ENCODE results near the gene ZNF438.

ZNF438 gene

GRCh38 chr10:31011665-31012022 lies 20.0 kb downstream of the ZNF438 start:
- DNase-seq: no peak

DNA sequence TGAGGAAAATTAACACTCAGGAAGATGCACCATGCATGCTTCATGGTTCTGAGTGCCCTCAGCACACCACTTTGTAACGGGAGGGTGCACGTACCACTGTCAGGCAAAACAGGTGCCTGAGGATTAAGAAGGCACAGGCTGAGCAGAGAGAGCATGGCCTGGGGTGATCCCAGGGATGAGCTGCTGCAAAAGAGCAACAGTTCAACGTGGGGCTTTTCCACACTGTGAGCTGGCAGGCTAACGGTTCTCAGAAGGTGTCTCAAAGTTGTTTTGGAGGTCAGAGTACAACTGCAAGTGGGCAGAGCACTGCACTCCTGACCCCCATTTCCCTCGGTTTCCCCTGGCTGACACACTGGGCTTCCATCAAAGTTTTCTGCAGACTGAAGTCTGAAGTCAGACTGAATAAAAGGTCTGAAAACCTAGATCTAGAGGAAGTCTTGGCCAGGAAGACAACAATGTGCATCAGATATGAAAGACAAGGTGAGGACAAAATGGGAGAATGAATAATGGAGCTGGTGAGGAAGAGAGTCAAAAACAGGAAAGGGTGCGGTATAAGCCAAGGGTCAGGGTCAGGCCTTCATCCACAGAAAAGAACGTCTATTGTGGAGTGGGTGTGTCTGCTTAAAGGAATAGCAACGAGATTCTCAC lies 20.5 kb downstream of the ZNF438 start:
- DNase-seq: no peak

DNA sequence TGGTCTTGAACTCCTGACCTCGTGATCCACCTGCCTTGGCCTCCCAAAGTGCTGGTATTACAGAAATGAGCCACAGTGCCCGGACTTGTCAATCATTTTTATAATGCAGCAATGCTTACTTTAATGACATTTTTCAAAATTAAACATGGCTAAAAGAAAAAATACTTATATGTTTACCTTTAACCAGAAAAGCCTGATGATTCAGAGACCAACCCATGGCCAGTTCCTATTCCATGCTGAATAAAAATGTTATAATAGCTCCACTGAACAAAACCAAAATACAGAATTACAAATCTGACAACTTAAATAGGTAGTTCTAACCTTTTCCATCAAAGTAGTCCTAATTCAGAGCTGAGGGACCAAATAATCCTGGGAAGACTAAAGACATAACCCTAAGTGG lies 21.6 kb downstream of the ZNF438 start:
- no peak for DNase-seq

DNA sequence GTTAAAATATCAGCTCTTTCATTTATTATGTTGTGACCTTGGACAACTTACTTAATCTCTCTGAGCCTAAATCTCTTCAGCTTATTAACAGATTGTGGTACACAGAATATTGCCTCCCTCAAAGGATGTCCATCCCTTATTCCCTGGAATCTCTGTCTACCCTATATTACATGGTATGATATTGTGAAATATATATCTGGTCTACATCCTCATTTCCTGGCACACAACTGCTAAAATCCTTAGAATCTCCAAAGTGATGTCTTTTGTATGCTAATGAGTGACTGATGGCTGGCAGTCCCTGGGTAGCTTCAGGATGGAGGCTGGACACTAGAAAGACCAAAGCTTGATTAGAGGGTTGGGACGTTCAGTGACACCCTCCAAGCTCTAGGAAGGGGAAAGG lies 25.8 kb downstream of the ZNF438 start:
- no peak for DNase-seq

DNA sequence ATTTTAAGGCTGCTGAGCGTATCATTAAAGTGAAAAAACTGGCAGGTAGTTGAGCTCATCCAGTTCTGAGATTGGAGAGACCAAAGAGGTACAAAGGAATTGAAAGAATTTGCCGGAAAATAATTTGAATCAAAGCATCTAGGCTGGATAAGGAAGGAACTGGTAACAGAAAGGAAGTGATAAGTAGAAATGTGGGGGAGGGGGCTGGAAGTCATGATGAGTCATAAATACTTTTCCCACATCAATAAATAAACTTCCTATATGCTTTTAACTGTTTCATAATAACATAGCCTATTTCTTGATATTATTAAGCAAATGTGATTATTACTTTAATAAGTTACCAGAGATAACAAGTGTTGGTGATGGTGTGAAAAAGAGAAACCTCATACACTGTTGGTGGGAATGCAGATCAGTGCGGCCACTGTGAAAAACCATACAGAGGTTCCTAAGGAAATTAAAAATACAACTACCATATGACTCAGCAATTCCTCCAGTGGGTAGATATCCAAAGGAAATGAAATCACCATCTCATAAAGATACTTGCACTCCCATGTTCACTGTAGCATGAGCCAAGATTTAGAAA lies 27.0 kb downstream of the ZNF438 start:
- DNase-seq: no peak

GRCh38 chr10:31001740-31002139 lies 29.9 kb downstream of the ZNF438 start:
- no peak for DNase-seq

- no peak for DNase-seq
Observed at GRCh38 chr10:31000867-31001266, 30.8 kb downstream of the ZNF438 start.

DNA sequence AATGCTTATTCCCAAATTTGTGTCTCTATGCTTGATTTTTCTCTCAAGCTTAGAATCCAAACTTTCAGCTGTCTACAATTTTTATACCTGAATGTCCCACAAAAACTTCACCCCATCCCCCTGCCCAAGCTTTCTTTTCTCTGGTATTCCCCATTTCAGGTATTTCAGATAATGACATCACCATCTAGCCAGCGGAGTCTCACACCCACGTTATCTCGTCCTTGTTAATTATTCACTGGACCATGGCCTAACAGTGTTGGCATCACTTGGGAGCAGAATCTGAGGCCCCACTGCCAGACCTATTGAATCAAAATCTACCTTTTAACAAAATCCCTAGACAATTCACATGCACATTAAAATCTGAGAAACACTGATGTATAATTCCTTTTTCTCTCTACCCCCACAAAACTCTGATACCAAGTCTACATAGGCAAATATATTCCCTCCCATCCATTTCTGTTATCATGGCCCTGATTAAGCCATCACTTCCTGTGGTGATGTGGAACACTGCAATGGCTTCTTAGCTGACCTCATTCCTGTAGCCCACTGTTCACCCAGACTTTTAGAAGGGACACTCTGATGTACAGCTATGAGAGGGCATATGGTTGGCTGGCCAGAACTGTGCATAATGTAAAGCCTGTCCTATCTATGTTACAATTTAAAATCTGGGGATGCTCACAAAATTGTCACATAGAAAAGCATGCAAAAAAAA lies 31.4 kb downstream of the ZNF438 start:
- DNase-seq: no peak

DNA sequence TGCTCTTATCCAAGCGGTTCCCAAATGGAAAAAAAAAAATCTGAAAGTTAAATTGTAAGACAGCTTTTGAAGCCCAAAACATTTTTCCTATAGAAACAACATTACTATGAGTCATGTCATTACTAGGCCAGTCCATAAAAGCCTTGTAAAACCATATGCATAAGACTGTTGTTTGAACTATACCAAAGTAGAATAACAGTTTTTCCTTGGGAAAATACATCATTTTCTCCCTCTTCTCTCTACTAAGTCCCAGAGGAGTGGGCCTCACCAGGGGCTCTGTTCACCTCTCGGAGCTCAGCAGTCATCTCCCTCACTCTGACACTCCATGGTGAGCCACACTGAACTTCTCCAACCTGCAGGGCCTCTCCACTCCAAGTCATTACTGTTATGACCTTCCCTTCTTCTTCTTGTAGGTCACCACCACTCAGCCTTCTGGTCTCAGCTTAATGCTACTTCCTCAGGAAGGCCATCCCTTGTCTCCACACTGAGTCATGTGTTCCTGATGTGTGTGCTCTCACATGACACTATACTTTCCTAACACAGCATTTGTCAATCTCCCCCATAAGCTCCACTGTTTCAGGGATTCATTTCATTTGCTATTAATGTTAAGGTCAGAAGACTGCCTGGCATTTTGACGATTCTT lies 32.5 kb downstream of the ZNF438 start:
- DNase-seq: no peak

DNA sequence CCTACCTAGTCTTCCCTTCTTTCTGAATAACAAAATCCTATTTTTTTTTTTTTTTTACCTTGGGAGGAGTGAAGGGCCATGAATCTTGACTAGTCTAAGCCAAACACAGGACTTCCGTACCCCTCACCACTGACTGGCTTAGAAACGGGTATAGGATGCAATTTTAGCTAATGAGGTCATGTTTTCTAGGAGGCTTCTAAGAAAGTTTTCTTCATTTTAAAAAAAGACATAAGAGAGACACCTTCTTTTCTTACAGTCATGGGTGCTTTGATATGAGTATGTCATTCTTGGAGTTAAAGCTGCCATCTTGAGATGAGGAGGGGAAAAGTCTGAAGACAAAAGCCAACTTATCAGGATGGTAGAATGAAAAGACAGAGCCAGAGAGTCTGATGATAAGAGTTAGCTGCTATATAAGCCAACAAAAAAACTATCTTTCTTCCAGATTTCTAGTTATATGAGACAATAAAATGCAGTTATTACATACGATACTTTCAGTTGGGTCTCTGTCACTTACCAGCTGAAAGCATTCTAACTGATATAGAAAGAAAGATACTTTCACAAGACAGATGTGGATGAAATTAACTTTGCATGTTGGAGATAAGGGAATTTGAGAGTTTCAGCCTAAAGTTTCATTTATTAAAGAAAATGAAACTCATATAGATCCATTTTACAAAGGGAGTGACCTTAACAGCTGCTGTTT lies 34.0 kb downstream of the ZNF438 start:
- DNase-seq: no peak

DNA sequence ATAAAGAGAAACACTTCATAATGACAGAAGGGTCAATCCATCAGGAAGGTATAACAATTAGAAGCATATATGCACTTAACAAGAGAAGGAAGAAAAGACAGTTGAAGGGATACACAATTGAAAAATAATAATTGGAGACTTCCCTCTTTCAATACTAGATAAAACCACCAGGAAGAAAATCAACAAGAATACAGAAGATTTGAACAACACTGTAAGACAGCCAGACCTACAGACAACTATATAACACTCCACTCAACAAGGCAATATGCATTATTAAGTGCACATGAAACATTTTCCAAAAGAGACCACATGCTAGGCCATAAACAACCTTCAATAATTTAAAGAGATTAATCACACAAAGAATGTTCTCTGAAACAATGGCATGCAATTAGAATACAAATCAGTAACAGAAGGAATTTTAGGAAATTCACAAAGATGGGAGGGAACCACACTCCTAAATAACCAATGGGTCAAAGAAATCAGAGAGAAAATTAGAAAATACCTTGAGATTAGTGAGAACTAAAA lies 35.1 kb downstream of the ZNF438 start:
- DNase-seq: no peak

DNA sequence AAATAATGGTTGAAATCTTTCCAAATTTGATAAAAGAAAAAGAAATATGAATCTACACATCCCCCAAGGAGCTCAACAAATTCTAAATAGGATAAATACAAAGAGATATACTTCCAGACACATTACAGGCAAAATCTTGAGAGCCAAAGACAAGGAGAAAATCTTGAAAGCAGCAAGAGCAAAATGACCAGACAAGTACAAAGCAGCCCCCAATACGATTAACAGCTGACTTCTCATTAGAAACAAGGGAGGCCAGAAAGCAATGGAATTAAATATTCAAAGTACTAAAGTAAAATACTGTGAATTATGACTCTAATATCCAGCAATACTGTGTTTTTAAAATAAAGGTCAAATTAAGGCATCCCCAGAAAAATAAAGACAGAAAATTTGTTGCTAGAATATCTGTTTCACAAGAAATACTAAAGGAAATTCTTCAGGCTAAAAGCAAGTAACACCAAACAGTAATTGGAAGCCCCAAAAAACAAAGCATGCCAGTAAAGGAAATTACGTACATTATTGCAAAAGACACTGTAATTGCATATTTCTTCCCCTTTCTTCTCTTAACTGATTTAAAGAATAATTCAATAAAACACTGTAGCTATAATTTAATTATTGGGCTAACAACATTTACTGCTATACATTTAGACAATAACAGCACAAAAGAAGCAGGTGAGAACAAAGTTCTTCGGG lies 36.4 kb downstream of the ZNF438 start:
- no peak for DNase-seq

DNA sequence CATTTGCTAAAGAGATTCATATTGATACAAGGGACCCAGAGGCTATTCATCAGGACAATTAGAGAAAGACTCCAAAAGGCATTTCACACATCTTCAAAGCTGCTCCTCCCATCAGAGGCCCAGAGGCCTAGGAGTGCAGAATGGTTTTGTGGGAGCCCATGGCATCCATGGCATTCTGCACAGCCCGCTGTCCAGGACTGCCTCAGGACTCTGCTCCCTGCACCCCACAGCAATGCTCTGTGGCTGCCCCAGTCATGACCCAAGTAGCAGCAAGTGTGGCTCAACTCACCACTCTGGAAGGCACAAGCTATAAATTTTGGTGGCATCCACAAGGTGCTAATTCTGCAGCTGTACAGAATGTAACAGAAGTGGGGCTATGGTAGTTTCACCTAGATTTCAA lies 38.5 kb downstream of the ZNF438 start:
- DNase-seq: no peak

DNA sequence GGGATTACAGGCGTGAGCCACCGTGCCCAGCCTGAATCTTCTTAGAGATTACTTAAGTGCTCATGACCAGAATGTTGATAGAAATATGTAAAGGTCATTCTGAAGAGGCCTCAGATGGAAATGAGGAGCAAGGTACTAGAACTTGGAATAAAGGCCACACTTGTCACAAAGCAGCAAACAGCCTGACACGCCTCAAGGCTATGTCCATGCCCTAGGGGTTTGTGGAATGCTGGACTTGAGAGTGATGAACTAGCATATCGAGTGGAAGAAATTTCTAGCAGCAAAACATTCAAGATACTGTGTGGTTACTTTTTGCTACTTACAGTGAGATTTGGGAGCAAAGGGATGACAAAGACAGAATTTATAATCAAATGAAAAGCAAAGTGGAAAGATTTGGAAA lies 39.0 kb downstream of the ZNF438 start:
- no peak for DNase-seq

GRCh38 chr10:30991647-30992011 lies 40.0 kb downstream of the ZNF438 start:
- DNase-seq: no peak

GRCh38 chr10:30990971-30991646 lies 40.6 kb downstream of the ZNF438 start:
- no peak for DNase-seq

DNA sequence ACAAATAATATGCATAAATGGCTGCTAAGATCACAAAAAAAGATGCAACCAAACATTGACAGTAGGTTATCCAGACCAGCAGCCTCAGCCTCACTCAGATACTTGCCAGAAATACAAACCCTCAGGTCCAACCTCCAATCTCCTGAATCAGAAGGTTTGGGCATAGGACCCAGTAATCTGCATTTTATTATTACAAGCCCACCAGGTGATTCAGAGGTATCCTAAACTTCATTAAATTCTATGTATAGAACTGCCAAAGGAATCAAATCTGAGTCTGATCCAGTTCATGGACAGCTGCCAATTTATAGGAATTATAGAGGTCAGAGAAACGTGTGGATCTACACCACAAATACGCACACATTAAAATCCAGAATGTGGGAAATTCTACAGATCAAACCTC lies 41.3 kb downstream of the ZNF438 start:
- DNase-seq: no peak

DNA sequence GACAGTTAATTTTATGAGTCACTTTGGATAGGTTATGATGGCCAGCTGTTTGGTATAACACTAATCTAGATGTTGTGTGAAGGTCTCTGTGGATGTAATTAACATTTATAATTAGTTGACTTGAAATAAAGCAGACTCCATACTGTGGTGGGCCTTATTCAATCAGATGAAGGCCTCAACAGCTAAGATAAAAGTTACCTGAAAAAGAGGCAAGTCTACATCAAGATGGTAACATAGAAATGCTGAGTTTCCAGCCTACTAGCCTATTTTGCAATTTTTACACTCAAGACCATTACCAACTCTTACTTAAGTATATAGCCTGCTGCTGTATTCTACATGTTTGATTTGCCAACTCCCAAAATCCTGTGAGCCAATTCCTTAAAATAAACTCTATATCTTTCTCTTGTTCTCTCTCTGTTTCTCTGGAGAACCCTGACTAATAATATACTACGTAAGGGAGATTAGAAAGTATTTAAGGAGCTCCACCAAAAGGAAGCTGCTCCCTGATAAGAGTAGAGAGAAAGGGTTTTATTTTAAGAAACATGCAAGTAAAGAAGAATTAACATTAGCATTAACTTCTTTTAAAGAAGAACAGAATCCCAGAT lies 42.7 kb downstream of the ZNF438 start:
- DNase-seq: no peak

GRCh38 chr10:30987463-30987862 lies 44.2 kb downstream of the ZNF438 start:
- DNase-seq: no peak

GRCh38 chr10:30986053-30986555 lies 45.6 kb downstream of the ZNF438 start:
- no peak for DNase-seq

DNA sequence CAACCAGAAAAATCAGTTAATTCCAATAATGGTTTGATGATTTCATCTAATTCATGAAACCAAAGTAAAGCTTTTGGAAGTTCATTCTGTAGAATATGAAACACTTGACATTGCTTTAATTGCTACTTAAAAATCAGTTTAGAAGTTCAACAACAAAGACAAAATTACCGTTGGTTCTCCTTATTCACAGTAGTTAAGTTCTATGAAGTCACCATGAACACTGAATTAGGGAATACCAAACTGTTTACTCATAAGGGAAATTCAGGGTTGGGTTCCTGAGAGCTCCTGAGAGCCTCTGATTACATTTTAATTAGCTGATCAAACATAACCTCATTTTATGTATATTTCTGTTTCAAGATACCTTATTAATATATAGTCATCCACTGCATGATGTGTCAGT lies 46.2 kb downstream of the ZNF438 start:
- no peak for DNase-seq

Measured in activated CD8-positive, alpha-beta memory T cell treated with anti-CD3 and anti-CD28 coated beads, Interleukin-2, amount 50 U/mL, for 4 hours (primary cell).